MCF 10A (cell line): ENCODE results near the gene ID2. TPM values are rescaled to one million over a fixed set of nuclear protein-coding genes. Genes with fewer than 3 reads are reported as not detected.

Source experiments
- BruUV-seq: library from RNA; stranded (reverse); fragments of 400-500 nt; replicated peaks from 2 replicates; lab custom pipeline; 2021; lab: Mats Ljungman, UMichigan
- CTCF ChIA-PET: fragments of 300-600 bp; sonication (Branson Sonifier 250); formaldehyde crosslinking; extraction: SDS; loops from one replicate; lab custom pipeline; 2021; ENCODE audit warnings: antibody characterized with exemption, inconsistent platforms; lab: Yijun Ruan, JAX
- POLR2A ChIA-PET: fragments of 300-600, 350-650 bp; sonication (Branson Sonifier 250); formaldehyde crosslinking; extraction: SDS; loops from one replicate; lab custom pipeline; 2020; ENCODE audit warnings: antibody characterized with exemption, inconsistent platforms; lab: Yijun Ruan, JAX
- DNase-seq: peaks from one replicate; pipeline ENCODE4 v3.0.0-alpha.2; 2018; ENCODE audit not compliant: unreplicated experiment
- H3K27ac Mint-ChIP-seq: one replicate; pipeline ENCODE4 v1.8.0; 2022; ENCODE audit warnings: mild to moderate bottlenecking, low read depth, mixed read lengths; ENCODE audit not compliant: unreplicated experiment
- H3K27me3 Mint-ChIP-seq: one replicate; pipeline ENCODE4 v1.8.0; 2022; ENCODE audit warnings: mixed read lengths; ENCODE audit not compliant: insufficient read depth, unreplicated experiment
- H3K36me3 Mint-ChIP-seq: one replicate; pipeline ENCODE4 v1.8.0; 2022; ENCODE audit warnings: mild to moderate bottlenecking, moderate library complexity, mixed read lengths; ENCODE audit not compliant: insufficient read depth, unreplicated experiment
- H3K4me1 Mint-ChIP-seq: one replicate; pipeline ENCODE4 v1.8.0; 2022; ENCODE audit warnings: mixed read lengths; ENCODE audit not compliant: insufficient read depth, unreplicated experiment
- H3K4me3 Mint-ChIP-seq: one replicate; pipeline ENCODE4 v1.8.0; 2022; ENCODE audit warnings: mild to moderate bottlenecking, moderate library complexity, mixed read lengths; ENCODE audit not compliant: unreplicated experiment
- H3K9me3 Mint-ChIP-seq: one replicate; pipeline ENCODE4 v1.8.0; 2022; ENCODE audit warnings: mixed read lengths; ENCODE audit not compliant: unreplicated experiment
- CTCF ChIP-seq: fragments of 200-600 bp; IDR thresholded peaks from one replicate; pipeline ENCODE4 v1.8.0; 2022; ENCODE audit warnings: antibody characterized with exemption, mild to moderate bottlenecking; ENCODE audit not compliant: unreplicated experiment
- intact Hi-C: fragments of 100-400 bp; cut with micrococcal nuclease; formaldehyde crosslinking; loops from 2 replicates; pipeline ENCODE4 v1.14.1; 2022
- total RNA-seq: library from RNA; stranded (reverse); gene quantifications from 2 replicates; pipeline ENCODE4 v1.2.3, GENCODE V29; 2022

ID2 gene
- total RNA-seq, 1 experiment from 2014 or later, result 2.0 TPM

GRCh38 chr2:8644605-8645175 is 37.2 kb upstream of the ID2 start:
- BruUV-seq, result no TSS peak
- Mint-ChIP-seq H3K4me1 (no peaks in the 10 kb centered on the region), H3K4me3 (no peak overlapping the region), H3K27ac (no peak overlapping the region), H3K36me3 (no peaks in the 10 kb centered on the region), H3K9me3 (no peaks in the 10 kb centered on the region), H3K27me3 (no peaks in the 10 kb centered on the region)
- ChIA-PET POLR2A (no interaction called here), CTCF (interaction anchor here (0.6 kb wide), 1 partner anchor 156 kb away, joined by 3 read pairs; no protein-coding TSS in a partner anchor)
- TF ChIP-seq CTCF, result no peak
- intact Hi-C loops, result no loop called here
- DNase-seq, result peak; percentile 18

GRCh38 chr2:8645176-8645831 is 36.6 kb upstream of the ID2 start:
- intact Hi-C loops, result no loop called here
- BruUV-seq, result no TSS peak
- Mint-ChIP-seq H3K4me3 (no peak overlapping the region), H3K27ac (no peak overlapping the region), H3K27me3 (no peaks in the 10 kb centered on the region), H3K36me3 (no peaks in the 10 kb centered on the region), H3K4me1 (no peaks in the 10 kb centered on the region), H3K9me3 (no peaks in the 10 kb centered on the region)
- TF ChIP-seq CTCF, result no peak
- DNase-seq, result no peak
- ChIA-PET CTCF (interaction anchor here (0.6 kb wide), 1 partner anchor 157 kb away, joined by 3 read pairs; no protein-coding TSS in a partner anchor), POLR2A (no interaction called here)

- no peaks in the 10 kb centered on the region for H3K9me3 Mint-ChIP-seq
- no peaks in the 10 kb centered on the region for H3K36me3 Mint-ChIP-seq
- ChIA-PET POLR2A (no interaction called here), CTCF (no interaction called here)
- no peaks in the 10 kb centered on the region for H3K27me3 Mint-ChIP-seq
- intact Hi-C loops, result no loop called here
- DNase-seq, result no peak
- H3K4me3 Mint-ChIP-seq, result no peak overlapping the region
- no peak for TF ChIP-seq CTCF
- no TSS peak for BruUV-seq
- no peak overlapping the region for H3K27ac Mint-ChIP-seq
- H3K4me1 Mint-ChIP-seq, result no peaks in the 10 kb centered on the region
Measured at GRCh38 chr2:8646731-8647461, 35.0 kb upstream of the ID2 start.

- no TSS peak for BruUV-seq
- intact Hi-C loops, result no loop called here
- Mint-ChIP-seq H3K36me3 (no peaks in the 10 kb centered on the region), H3K4me3 (no peak overlapping the region), H3K4me1 (no peaks in the 10 kb centered on the region), H3K27me3 (no peaks in the 10 kb centered on the region), H3K27ac (no peak overlapping the region), H3K9me3 (no peaks in the 10 kb centered on the region)
- DNase-seq, result no peak
- CTCF ChIA-PET, result no interaction called here
- POLR2A ChIA-PET, result no interaction called here
- TF ChIP-seq CTCF, result no peak
Measured at GRCh38 chr2:8647462-8647857, 34.4 kb upstream of the ID2 start.
